HG03457 (cell line): ENCODE data around the gene NSD1.
"Not testable (repeated sequence)": the region's sequence is repeated elsewhere in the genome, so short reads cannot be mapped to it uniquely, and the experiment has no call there.

ENCODE experiments used
- ATAC-seq: cut with Tn5 transposase; IDR thresholded peaks from one replicate; pipeline ENCODE4 v1.9.1; 2021; ENCODE audit warnings: moderate number of reproducible peaks; ENCODE audit not compliant: unreplicated experiment

The NSD1 gene

DNA sequence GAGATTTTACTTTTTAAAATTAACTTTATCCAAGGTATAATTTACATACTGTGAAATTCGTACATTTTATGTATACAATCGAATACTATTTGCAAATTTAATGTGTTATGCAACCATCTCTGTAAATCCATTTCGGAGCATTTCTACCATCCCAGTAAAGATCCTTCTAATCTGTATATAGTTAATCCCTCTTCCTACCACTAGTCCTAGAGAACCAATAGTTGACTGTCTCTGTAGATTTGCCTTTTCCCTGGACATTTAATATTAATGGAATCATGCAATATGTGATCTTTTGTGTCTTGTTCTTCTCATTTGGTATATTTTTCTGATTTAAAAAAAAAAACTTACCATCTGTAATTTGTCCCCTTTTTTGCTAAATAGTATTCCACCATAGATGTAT is 95.2 kb downstream of the NSD1 start:
- no peak for ATAC-seq

DNA sequence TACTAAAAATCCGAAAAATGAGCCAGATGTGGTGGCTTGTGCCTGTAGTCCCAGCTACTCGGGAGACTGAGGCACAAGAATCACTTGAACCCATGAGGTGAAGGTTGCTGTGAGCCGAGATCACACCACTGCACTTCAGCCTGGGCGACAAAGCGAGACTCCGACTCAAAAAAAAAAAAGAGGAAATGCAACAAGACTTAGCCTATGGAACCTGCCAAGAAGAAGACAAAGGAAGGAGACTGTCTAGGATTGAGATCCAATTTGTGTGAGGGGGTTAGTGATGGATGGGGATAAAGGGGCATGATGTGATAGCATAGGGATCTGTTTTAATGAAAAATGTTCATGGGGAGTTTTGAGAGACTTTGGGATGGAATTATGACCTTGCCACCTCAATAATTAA is 97.1 kb downstream of the NSD1 start:
- no peak for ATAC-seq

DNA sequence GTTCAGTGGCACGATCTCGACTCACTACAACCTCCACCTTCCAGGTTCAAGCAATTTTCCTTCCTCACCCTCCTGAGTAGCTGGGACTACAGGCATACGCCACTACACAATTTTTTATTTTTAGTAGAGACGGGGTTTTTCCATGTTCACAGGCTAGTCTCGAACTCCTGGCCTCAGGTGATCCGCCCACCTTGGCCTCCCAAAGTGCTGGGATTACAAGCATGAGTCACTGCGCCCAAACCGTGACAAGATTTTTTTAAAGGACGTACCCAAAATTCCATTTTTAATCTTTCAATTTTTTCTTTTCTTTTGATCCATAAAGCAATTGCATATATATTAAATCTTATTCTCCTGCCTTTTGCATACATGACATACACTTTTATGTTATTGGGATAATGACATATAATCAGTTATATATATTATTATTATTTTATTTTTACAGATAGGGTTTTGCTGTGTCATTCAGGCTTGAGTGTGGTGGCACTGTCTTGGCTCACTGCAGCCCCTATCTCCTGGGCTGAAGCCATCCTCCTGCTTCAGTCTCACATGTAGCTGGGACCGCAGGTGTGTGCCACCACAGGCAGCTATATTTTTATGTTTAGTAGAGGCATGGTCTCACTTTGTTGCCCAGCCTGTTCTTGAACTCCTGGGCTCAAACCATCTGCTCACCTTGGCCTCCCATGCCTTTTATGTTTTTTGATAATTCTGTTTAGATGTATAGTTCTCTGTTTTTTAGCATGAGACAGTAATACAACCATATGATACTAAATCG is 98.1 kb downstream of the NSD1 start:
- ATAC-seq, result no peak

DNA sequence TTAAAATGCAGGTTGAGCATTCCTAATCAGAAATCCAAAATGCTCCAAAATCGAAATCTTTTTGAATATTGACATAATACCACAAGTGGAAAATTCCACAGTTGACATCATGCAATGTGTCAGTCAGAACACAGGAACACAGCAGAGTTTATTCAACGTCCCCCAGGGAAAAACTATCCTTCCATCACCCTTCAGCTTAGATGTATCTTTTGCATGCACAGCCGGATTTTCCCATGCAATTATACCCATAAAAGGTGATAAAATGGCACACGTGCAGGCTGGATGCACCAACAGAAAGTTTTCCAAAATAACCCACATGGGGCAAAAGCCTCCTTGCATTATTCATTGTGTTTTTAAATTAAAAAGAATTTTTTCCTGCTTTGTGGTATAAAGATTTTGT is 98.8 kb downstream of the NSD1 start:
- no peak for ATAC-seq

DNA sequence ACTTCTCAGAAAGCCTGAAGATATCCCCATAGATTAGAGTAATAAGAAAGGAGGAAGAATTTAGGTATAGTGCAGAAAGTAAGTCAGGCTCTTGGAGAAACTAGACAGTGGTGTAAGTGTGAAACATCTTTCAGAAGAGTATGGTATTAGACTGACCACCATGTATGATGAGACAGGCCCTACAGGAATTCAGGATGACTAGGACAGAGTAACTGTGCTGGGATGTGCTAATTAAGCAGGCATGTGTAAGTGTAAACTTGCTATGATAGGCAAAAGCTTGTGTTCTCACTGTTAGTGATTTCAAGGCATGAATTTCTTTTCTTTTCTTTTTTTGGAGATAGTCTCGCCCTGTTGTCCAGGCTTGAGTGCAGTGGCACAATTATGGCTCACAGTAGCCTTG is 99.2 kb downstream of the NSD1 start:
- no peak for ATAC-seq

DNA sequence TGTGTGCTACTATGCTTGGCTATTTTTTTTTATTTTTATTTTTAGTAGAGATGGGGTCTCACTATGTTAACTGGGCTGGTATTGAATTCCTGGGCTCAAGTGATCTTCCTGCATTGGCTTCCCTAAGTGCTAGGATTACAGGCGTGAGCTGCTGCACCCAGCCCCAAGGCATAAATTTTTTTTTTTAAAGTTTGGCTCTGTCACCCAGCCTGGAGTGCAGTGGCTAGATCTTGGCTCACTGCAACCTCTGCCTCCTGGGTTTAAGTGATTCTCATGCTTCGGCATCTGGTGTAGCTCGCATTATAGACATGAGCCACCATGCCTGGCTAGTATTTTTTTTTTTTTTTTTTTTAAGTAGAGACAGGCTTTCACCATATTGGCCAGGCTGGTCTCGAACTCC is 99.6 kb downstream of the NSD1 start:
- no peak for ATAC-seq

DNA sequence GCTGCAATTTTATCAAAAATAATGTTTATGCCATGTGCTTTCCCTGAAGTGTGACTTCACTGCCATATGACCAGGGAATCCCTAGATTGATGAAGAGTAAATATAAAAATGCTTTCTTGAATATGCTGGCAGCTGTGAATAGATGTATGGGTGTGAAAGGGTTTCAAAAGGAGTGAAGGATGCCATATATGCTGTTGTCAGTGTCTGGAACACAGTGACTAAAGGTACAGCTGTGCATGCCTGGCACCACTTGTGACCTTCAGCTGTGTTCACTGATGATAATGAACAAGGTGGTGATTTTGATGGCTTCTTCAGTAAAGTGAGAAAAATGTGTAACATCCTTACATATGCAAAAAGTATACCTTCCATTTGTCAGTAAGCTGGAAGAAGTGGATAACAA is 100.2 kb downstream of the NSD1 start:
- no peak for ATAC-seq

DNA sequence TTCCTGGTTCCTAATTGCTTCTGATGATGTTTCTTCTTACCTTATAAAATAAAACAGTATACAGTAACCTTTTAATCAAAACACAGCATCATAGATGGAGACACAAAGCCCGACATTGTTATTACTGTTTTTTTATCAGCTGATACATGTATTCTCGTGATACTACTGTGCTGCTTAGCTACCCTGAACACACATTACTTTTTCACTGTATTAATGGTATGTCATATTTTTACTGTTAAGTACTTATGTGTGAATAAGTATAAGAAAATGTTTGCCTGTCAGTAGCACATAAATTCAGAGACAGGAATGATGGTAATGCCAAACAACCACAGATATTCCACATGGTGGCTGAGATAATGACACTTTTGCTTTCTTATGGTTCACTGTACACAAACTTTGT is 101.3 kb downstream of the NSD1 start:
- no peak for ATAC-seq

DNA sequence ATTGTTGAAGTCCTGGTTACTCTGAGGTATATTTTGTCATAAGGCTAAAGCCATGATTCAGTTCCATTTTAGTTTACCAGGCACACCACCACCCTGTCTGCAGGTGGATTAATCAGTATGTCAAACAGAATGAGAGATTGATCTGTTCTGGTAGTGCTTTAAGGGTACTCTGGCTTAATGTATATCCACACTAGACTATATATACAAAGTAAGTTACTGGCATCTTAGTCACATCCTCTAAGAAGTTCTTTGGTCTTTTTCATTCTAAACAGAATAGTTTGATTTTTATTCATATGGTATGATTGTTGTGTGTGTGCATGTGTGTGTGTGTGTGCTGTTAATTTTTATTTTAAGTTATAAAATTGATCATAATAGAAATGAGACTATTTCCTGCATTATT is 108.2 kb downstream of the NSD1 start:
- no peak for ATAC-seq

DNA sequence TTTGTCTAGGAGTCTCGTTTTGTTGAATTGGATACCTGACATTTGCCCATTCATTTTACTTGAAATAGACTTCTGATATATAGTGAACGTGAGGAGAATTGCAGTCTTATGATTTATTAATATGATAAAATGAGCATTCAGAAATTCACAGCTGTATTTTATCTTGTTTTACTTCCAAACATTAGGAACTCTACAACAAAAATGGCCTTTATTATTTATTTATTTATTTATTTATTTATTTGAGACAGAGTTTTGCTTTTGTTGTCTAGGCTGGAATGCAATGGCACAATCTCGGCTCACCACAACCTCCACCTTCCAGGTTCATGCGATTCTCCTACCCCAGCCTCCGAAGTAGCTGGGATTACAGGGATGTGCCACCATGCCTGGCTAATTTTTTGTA is 108.7 kb downstream of the NSD1 start:
- ATAC-seq, result no peak

DNA sequence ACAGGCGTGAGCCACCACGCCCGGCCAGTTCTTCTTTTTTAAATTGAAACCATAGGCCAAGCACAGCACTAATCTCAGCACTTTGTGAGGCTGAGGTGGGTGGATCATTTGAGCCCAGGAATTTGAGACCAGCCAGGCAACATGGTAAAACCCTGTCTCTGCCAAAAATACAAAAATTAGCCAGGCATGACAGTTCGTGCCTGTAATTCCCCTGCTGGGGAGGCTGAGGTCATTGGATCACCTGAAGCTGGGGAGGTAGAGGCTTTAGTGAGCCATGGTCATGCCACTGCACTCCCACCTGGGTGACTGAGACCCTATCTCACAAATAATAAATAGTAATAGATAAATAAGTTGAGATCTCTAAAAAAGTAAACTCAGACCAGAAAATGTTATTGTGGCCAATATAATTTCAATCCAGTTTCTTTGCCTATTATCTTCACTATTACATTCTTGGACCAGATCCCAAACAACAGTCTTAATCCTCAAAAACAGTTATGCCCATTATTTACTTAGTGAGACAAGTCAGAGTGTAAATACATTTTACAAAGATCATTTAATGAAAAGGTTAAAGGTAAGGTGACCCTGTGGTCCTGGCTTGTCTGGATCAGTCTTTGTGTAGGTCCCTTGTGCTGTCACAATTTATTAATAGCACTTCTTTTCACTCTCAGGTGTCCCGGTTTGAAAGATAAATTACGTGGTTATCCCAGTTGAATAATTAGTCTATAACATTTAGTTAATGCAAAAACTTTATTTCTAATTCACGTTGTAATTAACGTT is 116.4 kb downstream of the NSD1 start:
- no peak for ATAC-seq

DNA sequence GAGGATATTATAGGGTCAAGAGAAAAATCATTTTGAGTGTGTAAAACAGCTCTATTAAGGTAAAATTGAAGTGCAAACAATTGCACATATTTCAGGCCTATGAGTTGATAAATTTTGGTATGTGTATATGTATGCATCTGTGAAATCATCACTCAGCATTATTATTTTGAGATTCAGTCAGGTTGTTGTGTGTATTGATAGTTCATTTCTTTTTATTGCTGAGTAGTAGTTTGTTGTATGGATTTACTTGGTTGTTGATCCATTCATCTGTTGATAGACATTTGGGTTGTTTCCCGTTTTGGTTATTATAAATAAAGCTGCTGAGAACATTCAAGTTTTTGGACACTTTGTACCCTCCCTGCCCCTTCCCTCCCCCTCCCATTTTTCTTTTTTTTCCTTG is 119.7 kb downstream of the NSD1 start:
- no peak for ATAC-seq

DNA sequence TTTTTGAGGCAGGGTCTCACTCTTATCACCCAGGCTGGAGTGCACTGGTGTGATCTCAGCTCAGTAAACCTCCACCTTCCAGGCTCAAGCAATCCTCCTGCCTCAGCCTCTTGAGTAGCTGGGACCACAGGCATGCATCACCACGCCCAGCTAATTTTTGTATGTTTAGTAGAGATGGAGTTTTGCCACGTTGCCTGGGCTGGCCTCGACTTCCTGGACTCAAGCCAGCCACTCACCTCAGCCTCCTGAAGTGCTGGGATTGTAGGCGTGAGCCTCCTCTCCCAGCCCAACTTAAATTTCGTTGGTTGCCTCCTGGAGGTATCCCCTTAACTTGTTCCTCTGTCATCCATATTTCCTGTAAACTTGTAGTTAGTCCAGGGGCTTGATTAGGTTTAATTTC is 122.7 kb downstream of the NSD1 start:
- no peak for ATAC-seq

DNA sequence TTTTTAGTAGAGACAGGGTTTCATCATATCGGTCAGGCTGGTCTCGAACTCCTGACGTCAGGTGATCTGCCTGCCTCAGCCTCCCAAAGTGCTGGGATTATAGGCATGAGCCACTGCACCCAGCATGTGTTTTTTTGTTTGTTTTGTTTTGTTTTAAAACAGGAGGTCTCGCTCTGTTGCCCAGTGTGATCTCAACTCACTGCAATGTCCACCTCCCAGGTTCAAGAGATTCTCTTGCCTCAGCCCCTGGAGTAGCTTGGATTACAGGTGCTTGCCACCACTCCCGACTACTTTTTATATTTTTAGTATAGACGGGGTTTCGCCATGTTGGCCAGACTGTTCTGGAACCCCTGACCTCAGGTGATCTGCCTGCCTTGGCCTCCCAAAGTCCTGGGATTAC is 125.1 kb downstream of the NSD1 start:
- ATAC-seq, result not testable (repeated sequence)

DNA sequence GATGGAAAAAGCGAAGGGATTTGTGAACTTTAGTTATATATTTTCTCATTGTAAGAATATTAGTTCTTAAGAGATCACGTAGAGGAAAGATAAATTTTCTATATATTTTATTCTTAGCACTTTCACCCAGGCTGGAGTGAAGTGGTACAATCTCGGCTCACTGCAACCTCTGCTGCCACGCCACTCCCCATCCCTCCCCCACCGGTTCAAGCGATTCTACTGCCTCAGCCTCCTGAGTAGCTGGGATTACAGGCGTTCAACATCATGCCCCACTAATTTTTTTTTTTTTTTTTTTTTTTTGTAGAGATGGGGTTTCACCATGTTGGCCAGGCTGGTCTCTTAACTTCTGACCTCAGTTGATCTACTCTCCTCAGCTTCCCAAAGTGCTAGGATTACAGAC is 127.4 kb downstream of the NSD1 start:
- ATAC-seq, result no peak

DNA sequence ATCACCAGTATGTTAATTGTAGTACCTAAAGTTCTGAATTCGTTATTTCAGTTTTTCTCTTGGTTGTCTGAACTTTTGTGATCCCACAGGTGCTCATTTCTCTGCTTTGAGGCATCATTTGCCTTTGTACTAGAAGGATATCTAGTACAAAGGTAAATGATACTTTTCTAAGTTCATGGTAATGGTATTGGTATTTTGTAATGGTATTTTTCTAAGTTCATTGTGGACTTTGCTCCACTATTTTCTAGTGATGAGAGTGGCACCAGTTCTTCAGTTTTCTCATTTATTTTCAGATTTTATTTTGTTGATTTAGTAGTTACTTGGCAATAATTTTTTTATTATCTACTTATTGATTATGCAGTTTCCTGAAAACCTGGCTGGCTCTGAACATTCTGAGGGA is 127.9 kb downstream of the NSD1 start:
- ATAC-seq, result no peak

DNA sequence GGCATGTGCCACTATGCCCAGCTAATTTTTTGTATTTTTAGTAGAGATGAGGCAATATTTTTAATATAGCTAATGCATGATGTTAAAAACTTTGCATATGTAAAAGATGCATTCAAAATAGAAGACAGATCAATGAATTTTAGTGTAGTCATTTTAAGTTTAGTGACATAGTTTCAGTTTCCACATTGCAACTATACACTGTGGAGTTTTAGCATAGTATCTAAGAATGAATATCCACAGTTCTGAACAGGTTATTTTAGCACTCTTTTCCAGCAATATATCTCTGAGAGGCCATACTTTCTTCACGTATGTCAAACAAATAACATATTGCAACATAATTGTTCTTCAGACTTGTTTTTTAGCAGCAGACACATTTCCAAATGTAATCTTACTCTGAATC is 130.6 kb downstream of the NSD1 start:
- no peak for ATAC-seq

DNA sequence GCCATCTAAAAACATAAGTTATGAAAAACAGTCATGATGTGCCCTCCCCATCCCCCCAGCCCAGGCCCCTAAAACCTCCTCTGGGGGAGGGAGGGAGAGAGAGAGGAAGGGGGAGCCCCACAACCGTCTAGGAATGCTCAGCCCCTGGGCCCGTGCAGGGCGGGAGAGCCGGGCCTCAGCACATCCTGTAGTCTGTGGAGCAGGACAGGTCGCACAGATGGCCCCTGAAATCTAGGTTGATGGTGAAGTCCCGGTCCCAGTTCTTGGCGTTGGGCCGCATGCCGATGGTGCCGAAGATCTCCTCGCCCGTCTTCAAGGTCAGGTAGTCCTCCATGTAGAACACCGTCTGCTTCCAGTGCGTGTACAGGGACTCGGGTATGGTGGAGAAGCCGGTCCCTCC is 131.8 kb downstream of the NSD1 start:
- no peak for ATAC-seq

DNA sequence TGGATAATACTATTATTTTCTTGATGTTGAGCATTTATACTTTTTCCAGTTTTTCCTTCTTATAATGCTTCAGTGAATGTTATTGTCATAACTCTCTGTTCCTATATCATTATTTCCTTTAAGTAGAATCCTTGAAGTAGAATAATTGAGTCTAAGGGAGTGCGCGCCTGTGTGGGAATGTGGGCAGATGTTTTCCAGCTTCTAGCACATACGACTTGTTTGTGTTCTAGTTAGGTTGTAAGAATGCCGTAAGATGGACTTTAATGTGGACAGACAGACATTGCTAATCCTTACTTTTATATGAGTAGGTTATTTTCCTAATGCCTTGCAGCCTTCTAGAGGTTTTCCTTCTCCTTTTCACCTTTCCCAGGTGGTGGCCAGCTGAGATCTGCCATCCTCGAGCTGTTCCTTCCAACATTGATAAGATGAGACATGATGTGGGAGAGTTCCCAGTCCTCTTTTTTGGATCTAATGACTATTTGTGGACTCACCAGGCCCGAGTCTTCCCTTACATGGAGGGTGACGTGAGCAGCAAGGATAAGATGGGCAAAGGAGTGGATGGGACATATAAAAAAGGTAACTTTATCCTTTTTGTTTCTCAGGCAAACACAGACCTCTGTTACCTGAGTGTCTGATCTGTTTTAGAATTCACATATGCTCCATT is 135.8 kb downstream of the NSD1 start:
- no peak for ATAC-seq

DNA sequence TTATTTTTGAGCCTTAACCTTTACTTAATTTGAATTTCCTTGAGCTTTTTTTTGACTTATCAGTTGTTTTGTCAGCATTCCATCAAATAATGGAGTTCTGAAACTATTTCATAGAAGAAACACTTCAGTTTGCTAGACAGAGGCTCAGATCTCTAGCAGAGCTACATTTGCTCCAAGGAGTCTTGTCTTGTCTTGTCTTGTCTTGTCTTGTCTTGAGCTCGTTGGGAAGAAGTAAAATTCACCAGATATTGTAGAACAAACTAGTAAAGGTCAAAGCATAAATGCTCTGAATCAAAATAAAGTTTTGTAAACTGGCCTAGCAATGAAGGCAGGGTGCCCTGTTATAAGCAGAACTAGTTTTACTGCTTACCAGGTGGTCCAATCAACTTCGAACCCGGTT is 136.4 kb downstream of the NSD1 start:
- ATAC-seq, result no peak

DNA sequence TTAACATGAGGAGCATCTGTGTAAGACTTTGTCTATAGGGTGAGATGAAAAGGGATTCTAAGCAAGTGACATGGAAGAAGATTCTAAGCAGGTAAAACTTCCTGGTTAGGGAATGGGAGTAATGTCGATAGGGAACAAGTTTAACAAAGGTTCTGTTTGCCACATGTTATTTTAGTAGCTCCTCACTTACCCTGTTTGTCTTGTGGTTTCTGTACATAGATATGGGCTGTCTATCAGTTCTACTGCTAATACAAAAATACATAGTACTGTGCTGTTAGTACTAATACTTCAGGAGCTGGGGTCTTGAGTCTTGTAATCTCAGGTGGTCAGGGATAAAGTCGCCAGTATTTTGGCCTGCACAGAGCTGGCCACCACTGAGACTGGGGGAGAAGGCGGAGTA is 137.1 kb downstream of the NSD1 start:
- ATAC-seq, result no peak

DNA sequence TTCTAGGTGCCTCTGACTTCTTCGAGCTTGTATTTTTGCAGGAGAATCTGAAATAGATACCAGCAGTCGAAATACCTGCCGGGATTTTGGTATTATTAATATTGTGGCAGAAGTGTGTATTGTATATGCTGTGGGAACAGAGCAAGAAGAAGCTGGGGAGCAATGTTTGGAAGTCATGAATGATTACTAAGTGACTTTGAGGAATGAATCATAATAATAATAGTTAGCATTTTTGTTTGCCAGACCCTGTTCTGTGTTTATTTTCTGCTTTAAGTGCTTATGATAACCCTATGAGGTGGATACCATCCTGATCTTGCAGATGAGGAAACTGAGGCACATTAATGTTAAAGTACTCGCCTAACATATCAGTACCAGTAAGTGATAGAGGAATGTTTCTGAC is 137.5 kb downstream of the NSD1 start:
- ATAC-seq, result no peak
